Measurements from ENCODE around the gene FNDC10. TPM values are rescaled to one million over a fixed set of nuclear protein-coding genes. Genes with fewer than 3 reads are reported as not detected.

Gene FNDC10
- total and polyA plus RNA-seq, 8 donors = 0.28 to 2.4 (median 1.1) TPM

DNA sequence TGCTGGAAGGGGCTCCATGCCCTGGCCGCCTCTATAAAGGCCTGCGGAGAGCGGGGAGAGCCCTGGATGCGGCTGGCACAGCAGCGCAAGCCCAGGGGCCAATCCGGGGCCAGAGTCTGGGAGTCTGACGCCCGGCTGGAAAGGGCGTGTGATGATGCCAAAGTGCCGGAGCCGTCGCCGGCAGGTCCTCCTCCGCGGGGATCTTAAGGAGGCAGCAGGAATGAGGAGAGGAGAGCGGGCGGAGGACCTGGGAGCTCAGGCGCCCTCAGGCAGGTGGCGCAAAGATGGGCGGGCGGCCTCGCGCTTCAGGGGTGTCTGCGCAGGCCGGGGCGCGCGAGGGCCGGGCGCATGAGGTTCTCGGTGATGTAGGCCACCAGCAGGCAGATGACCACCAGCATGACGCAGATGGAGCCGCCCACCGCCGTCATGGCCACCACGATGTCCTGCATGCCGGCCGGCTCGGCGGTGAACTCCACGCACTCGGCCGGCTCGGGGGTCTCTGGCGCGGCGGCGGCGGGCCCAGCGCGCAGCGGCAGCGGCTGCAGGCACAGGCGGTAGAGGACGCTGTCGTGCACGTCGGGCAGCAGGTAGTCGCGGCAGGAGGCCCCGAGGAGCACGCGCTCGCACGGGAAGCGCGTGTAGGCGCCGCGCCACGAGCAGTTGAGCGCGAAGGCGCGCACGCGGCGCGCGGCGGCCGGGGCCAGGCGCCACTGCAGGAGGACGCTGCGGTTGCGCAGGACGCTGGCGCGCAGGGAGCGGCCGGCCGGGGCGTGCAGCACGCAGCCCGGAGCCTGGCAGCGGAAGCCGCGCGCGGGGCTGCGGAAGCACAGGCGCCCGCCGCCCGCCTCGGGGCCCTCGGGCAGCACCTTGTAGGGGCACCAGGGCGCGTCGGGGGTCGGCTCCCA, 653 bp downstream of the FNDC10 start:
- Histone ChIP-seq H3K27ac (no peak overlapping the region), H3K4me1 (peaks cover 0 to 6% (median 4%) of the 10 kb centered on the region in 3 donors), H3K4me3 (peak overlapping the region in 1 of 4 donors; percentile 38), H3K36me3 (no peaks in the 10 kb centered on the region), H3K9me3 (no peaks in the 10 kb centered on the region), H3K27me3 (no peaks in the 10 kb centered on the region)
- TF ChIP-seq, protein P1, sequence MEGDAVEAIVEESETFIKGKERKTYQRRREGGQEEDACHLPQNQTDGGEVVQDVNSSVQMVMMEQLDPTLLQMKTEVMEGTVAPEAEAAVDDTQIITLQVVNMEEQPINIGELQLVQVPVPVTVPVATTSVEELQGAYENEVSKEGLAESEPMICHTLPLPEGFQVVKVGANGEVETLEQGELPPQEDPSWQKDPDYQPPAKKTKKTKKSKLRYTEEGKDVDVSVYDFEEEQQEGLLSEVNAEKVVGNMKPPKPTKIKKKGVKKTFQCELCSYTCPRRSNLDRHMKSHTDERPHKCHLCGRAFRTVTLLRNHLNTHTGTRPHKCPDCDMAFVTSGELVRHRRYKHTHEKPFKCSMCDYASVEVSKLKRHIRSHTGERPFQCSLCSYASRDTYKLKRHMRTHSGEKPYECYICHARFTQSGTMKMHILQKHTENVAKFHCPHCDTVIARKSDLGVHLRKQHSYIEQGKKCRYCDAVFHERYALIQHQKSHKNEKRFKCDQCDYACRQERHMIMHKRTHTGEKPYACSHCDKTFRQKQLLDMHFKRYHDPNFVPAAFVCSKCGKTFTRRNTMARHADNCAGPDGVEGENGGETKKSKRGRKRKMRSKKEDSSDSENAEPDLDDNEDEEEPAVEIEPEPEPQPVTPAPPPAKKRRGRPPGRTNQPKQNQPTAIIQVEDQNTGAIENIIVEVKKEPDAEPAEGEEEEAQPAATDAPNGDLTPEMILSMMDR (IDR thresholded peaks at IDR 0.05) = no peak
- ATAC-seq = peak in 2 of 4 donors; percentile 16 to 33
- peak in 1 of 6 donors; percentile 71 for DNase-seq
- FAIRE-seq = no peak
- intact Hi-C loops (cut with DNase I) = no loop called here
- WGBS, 2 donors = 23 to 31% methylated on average over 70 to 111 of the region's 111 CpGs

- H3K27me3 ChIP-seq = no peaks in the 10 kb centered on the region
- TF ChIP-seq, protein P1 (IDR thresholded peaks at IDR 0.05) = no peak
- no peak overlapping the region for H3K27ac ChIP-seq
- 87 to 91% methylated on average over 13 of the region's 13 CpGs for WGBS, 2 donors
- DNase-seq = no peak
- intact Hi-C loops (cut with DNase I) = no loop called here
- H3K9me3 ChIP-seq = no peaks in the 10 kb centered on the region
- H3K4me1 ChIP-seq = peaks cover 0 to 6% (median 4%) of the 10 kb centered on the region in 3 donors
- no peaks in the 10 kb centered on the region for H3K36me3 ChIP-seq
- FAIRE-seq = no peak
- no peak overlapping the region for H3K4me3 ChIP-seq
- ATAC-seq = no peak
These were observed 1.3 kb downstream of the FNDC10 start for GRCh38 chr1:1598720-1599029.

GRCh38 chr1:1598051-1598719, 1.8 kb downstream of the FNDC10 start:
- no peaks in the 10 kb centered on the region for H3K9me3 ChIP-seq
- H3K36me3 ChIP-seq = no peaks in the 10 kb centered on the region
- no peak overlapping the region for H3K4me3 ChIP-seq
- 60 to 61% methylated on average over 28 of the region's 28 CpGs for WGBS, 2 donors
- H3K27ac ChIP-seq = no peak overlapping the region
- intact Hi-C loops (cut with DNase I) = no loop called here
- ATAC-seq (peak in 2 of 4 donors; percentile 11 to 28), DNase-seq (peak in 2 of 6 donors; percentile 45 to 81), FAIRE-seq (no peak)
- TF ChIP-seq, protein P1 (IDR thresholded peaks at IDR 0.05) = no peak
- no peaks in the 10 kb centered on the region for H3K27me3 ChIP-seq
- peaks cover 0 to 6% (median 4%) of the 10 kb centered on the region in 3 donors for H3K4me1 ChIP-seq

GRCh38 chr1:1597275-1597930, 2.5 kb downstream of the FNDC10 start:
- ATAC-seq (peak; percentile 31 to 69 (median 63)), DNase-seq (peak in 1 of 6 donors; percentile 59), FAIRE-seq (no peak)
- Histone ChIP-seq H3K9me3 (no peaks in the 10 kb centered on the region), H3K36me3 (no peaks in the 10 kb centered on the region), H3K4me3 (no peak overlapping the region), H3K27ac (no peak overlapping the region), H3K27me3 (no peaks in the 10 kb centered on the region), H3K4me1 (peaks cover 0 to 6% (median 4%) of the 10 kb centered on the region in 3 donors)
- intact Hi-C loops (cut with DNase I) = no loop called here
- 17 to 23% methylated on average over 13 to 14 of the region's 16 CpGs for WGBS, 2 donors
- TF ChIP-seq, protein P1 (IDR thresholded peaks at IDR 0.05) = peak in 1 of 4 donors; percentile 23

Measured in pancreas (tissue), 10 donors.